Kidney (tissue), 14 donors: Measurements from ENCODE around the gene THSD4. TPM values are rescaled to one million over a fixed set of nuclear protein-coding genes. Genes with fewer than 3 reads are reported as not detected.

Source experiments
- DNase-seq, 5 donors: peaks; one replicate each; pipeline ENCODE4 v3.0.0-alpha.2; 2013 to 2020
- FAIRE-seq: peaks from 2 replicates; lab custom pipeline; 2012; peaks lifted over from hg19 to GRCh38; lab: Jason Lieb, UNC
- H3K27ac ChIP-seq, 2 donors: one replicate each; pipeline ENCODE4 v1.7.0; 2013; ENCODE audit warnings: low read depth in 2 of 2, low read length in 2 of 2, inconsistent platforms in 1 of 2
- H3K27me3 ChIP-seq: one replicate; pipeline ENCODE4 v1.7.1; 2013; ENCODE audit warnings: low read length, inconsistent platforms; ENCODE audit not compliant: control insufficient read depth, insufficient read depth
- H3K36me3 ChIP-seq, 3 donors: one replicate each; pipeline versions ENCODE4 v1.7.0 to v1.7.1; 2013; ENCODE audit warnings: low read length in 3 of 3, control low read depth in 1 of 3, inconsistent platforms in 1 of 3; ENCODE audit not compliant: insufficient read depth in 3 of 3, control insufficient read depth in 2 of 3
- H3K4me1 ChIP-seq, 3 donors: one replicate each; pipeline versions ENCODE4 v1.7.0 to v1.7.1; 2013; ENCODE audit warnings: low read length in 3 of 3, inconsistent platforms in 1 of 3, low read depth in 1 of 3; ENCODE audit not compliant: control insufficient read depth in 2 of 3, insufficient read depth in 2 of 3
- H3K4me3 ChIP-seq, 3 donors: one replicate each; pipeline versions ENCODE4 v1.7.0 to v1.8.1; 2013; ENCODE audit warnings: low read length in 3 of 3, control low read depth in 1 of 3, inconsistent platforms in 1 of 3
- H3K9ac ChIP-seq, 3 donors: one replicate each; pipeline versions ENCODE4 v1.7.0 to v1.7.1; 2013; ENCODE audit warnings: low read length in 3 of 3, control low read depth in 1 of 3, inconsistent platforms in 1 of 3
- H3K9me3 ChIP-seq, 3 donors: one replicate each; pipeline versions ENCODE4 v1.7.0 to v1.7.1; 2013; ENCODE audit warnings: low read length in 3 of 3, control low read depth in 1 of 3, inconsistent platforms in 1 of 3; ENCODE audit not compliant: control insufficient read depth in 2 of 3, insufficient read depth in 1 of 3
- intact Hi-C: fragments of 100-400 bp; cut with DNase I; formaldehyde crosslinking; loops from one replicate; pipeline ENCODE4 v1.11.1; 2022
- polyA plus RNA-seq: library from polyadenylated mRNA; stranded (reverse); fragments of 350-450 nt; fragmentation: Illumina TruSeq; extraction: RNeasy Lipid Tissue Mini Kit (QIAGEN cat#74804); gene quantifications from one replicate; pipeline ENCODE4 v1.2.3, GENCODE V29; 2014; ENCODE audit warnings: low read depth, low replicate concordance; ENCODE audit not compliant: insufficient read depth
- total RNA-seq: library from RNA; stranded (reverse); fragmentation: NEBNext Ultra II Directional; extraction: Animal tissue kit (Norgen Biotek cat#: 25700); gene quantifications from one replicate; pipeline ENCODE4 v1.2.1, GENCODE V29; 2021
- TF ChIP-seq, protein P1 (sequence below): IDR thresholded peaks from 3 replicates; pipeline ENCODE4 v1.5.1; 2012; ENCODE audit warnings: mild to moderate bottlenecking, moderate library complexity, borderline replicate concordance; ENCODE audit not compliant: insufficient read depth; ENCODE audit errors: extremely low read depth
- donor health status: control.
- donor health status: control.
- donor health status: control.
- donor health status: control.
- donor health status: control.
- donor health status: DM: yes; HTN: yes; CAD: no.
- donor health status: Normal renal cell carcinoma (clear cell type).

Gene THSD4
- total and polyA plus RNA-seq, 2 donors from 2014 or later = 9.4 to 36.3 TPM

DNA sequence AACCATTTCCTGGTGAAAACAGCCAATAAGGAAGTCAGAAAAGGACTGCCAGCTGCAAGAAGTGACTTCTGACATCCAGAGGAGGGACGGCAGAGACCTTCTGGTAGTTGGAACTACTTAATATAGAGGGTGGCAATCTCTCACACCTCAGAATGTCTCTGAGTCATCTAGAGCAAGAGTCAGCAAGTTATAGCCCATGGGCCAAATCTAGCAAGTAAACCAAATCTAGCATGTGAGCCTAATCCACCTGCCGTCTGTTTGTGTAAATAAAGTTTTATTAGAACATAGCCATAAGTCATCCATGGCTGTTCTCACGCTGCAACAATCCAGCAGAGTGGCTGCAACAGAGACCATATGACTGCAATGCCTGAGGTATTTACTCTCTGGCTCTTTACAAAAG lies 534.6 kb downstream of the THSD4 start:
- H3K27me3 ChIP-seq = no peaks in the 10 kb centered on the region
- DNase-seq = no peak
- H3K4me1 ChIP-seq = no peaks in the 10 kb centered on the region
- no peak overlapping the region for H3K9ac ChIP-seq
- intact Hi-C loops = loop anchor here (10.0 kb wide), 1 partner anchor 195 kb away; no protein-coding TSS in a partner anchor
- FAIRE-seq = no peak
- no peak overlapping the region for H3K27ac ChIP-seq
- H3K9me3 ChIP-seq = no peaks in the 10 kb centered on the region
- TF ChIP-seq, protein P1, sequence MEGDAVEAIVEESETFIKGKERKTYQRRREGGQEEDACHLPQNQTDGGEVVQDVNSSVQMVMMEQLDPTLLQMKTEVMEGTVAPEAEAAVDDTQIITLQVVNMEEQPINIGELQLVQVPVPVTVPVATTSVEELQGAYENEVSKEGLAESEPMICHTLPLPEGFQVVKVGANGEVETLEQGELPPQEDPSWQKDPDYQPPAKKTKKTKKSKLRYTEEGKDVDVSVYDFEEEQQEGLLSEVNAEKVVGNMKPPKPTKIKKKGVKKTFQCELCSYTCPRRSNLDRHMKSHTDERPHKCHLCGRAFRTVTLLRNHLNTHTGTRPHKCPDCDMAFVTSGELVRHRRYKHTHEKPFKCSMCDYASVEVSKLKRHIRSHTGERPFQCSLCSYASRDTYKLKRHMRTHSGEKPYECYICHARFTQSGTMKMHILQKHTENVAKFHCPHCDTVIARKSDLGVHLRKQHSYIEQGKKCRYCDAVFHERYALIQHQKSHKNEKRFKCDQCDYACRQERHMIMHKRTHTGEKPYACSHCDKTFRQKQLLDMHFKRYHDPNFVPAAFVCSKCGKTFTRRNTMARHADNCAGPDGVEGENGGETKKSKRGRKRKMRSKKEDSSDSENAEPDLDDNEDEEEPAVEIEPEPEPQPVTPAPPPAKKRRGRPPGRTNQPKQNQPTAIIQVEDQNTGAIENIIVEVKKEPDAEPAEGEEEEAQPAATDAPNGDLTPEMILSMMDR = no peak
- no peak overlapping the region for H3K4me3 ChIP-seq
- H3K36me3 ChIP-seq = no peaks in the 10 kb centered on the region

DNA sequence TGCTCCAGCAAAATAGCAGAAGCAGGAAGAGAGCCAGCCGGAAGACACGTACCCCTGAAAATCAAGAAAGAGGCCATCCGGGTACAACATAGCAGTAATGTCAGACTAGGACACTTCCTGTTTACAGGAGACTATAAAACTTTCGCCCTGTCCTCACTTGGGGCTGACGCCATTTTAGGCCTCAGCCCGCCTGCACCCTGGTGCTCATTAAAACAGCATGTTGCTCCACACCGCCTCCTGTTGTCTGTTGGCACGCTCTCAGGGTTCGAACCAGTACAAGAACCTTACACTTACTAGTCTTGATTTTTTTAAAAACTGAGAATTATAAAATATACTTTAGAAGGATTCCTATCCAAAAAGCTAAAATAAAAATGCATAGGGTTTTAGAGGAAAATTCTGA lies 535.3 kb downstream of the THSD4 start:
- no peak overlapping the region for H3K4me3 ChIP-seq
- no peaks in the 10 kb centered on the region for H3K36me3 ChIP-seq
- intact Hi-C loops = no loop called here
- H3K9me3 ChIP-seq = no peaks in the 10 kb centered on the region
- no peaks in the 10 kb centered on the region for H3K27me3 ChIP-seq
- H3K9ac ChIP-seq = no peak overlapping the region
- TF ChIP-seq, protein P1 = no peak
- H3K4me1 ChIP-seq = no peaks in the 10 kb centered on the region
- H3K27ac ChIP-seq = no peak overlapping the region
- FAIRE-seq = no peak
- DNase-seq = no peak

DNA sequence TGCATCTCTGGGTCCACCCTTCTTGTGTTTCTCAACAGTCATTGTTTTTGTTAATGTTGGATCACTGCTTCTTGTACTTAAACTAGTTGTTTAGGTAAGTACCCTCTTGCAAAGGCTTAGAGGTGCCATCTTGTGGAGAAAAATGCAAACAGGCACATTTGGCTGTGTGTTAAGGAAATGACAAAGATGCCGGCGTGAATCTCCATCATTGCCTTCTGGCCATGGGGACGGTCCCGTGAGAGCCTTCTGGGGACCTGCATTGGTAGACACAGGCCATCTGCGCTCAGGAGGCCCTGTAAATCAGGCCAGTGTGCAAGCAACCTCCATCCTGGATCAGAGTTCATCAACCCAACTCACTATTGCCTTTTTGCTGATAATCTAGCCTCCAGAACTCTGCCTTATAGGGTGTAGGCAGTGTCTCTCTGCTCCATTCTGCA lies 536.5 kb downstream of the THSD4 start:
- intact Hi-C loops = no loop called here
- no peak overlapping the region for H3K9ac ChIP-seq
- no peaks in the 10 kb centered on the region for H3K27me3 ChIP-seq
- no peak for FAIRE-seq
- DNase-seq = peak in 4 of 5 donors; percentile 52 to 84 (median 62)
- TF ChIP-seq, protein P1 = peak; percentile 54
- H3K27ac ChIP-seq = no peak overlapping the region
- H3K4me1 ChIP-seq = no peaks in the 10 kb centered on the region
- H3K9me3 ChIP-seq = no peaks in the 10 kb centered on the region
- no peaks in the 10 kb centered on the region for H3K36me3 ChIP-seq
- no peak overlapping the region for H3K4me3 ChIP-seq
